ENCODE data around the gene GIPC3. TPM values are rescaled to one million over a fixed set of nuclear protein-coding genes. Genes with fewer than 3 reads are reported as not detected.

Gene GIPC3
- total RNA-seq, 2 donors from 2014 or later, result 0.78 to 0.99 TPM

- WGBS, 2 donors, result 48 to 51% methylated on average over 4 to 14 of the region's 15 CpGs
- H3K4me3 ChIP-seq, result peak overlapping the region; percentile 71 to 75
- H3K9me3 ChIP-seq, result no peaks in the 10 kb centered on the region
- intact Hi-C loops (cut with DNase I), result no loop called here
- no peaks in the 10 kb centered on the region for H3K27me3 ChIP-seq
- no peak for TF ChIP-seq CTCF (IDR thresholded peaks at IDR 0.05)
- no peak for TF ChIP-seq POLR2A (IDR thresholded peaks at IDR 0.05)
- no peak overlapping the region for H3K27ac ChIP-seq
- no peaks in the 10 kb centered on the region for H3K36me3 ChIP-seq (replicated peaks in 1 of 2; ENCODE audit: insufficient read depth in 1 of 2, low read depth in 2 of 2)
- peaks cover 45% of the 10 kb centered on the region for H3K4me1 ChIP-seq
- ATAC-seq (no peak), DNase-seq (no peak)
Observed at GRCh38 chr19:3555653-3556422, 29.4 kb upstream of the GIPC3 start.

- Histone ChIP-seq H3K36me3 (replicated peaks in 1 of 2; ENCODE audit: insufficient read depth in 1 of 2, low read depth in 2 of 2) (no peaks in the 10 kb centered on the region), H3K4me3 (peak overlapping the region; percentile 71 to 75), H3K27me3 (no peaks in the 10 kb centered on the region), H3K9me3 (no peaks in the 10 kb centered on the region), H3K27ac (peak overlapping the region in 3 of 4 donors; percentile 5 to 77 (median 74)), H3K4me1 (peaks cover 45% of the 10 kb centered on the region)
- 15 to 21% methylated on average over 9 of the region's 9 CpGs for WGBS, 2 donors
- TF ChIP-seq POLR2A (IDR thresholded peaks at IDR 0.05) (no peak), CTCF (IDR thresholded peaks at IDR 0.05) (no peak)
- intact Hi-C loops (cut with DNase I), result no loop called here
- ATAC-seq (no peak), DNase-seq (no peak)
Observed at GRCh38 chr19:3556423-3556977, 28.8 kb upstream of the GIPC3 start.

GRCh38 chr19:3556978-3557460, 28.3 kb upstream of the GIPC3 start:
- peak overlapping the region; percentile 71 to 75 for H3K4me3 ChIP-seq
- H3K27me3 ChIP-seq, result no peaks in the 10 kb centered on the region
- 1% methylated on average over 23 to 44 of the region's 60 CpGs for WGBS, 2 donors
- H3K4me1 ChIP-seq, result peaks cover 45% of the 10 kb centered on the region
- ATAC-seq, result peak; percentile 52
- intact Hi-C loops (cut with DNase I), result no loop called here
- no peak for TF ChIP-seq POLR2A (IDR thresholded peaks at IDR 0.05)
- TF ChIP-seq CTCF (IDR thresholded peaks at IDR 0.05), result peak in 3 of 7 experiments; percentile 16 to 21 (median 17)
- peak overlapping the region; percentile 5 to 77 (median 64) for H3K27ac ChIP-seq
- DNase-seq, result peak; percentile 52 to 61 (median 57)
- H3K9me3 ChIP-seq, result no peaks in the 10 kb centered on the region
- H3K36me3 ChIP-seq (replicated peaks in 1 of 2; ENCODE audit: insufficient read depth in 1 of 2, low read depth in 2 of 2), result no peaks in the 10 kb centered on the region

- intact Hi-C loops (cut with DNase I), result no loop called here
- DNase-seq, result peak; percentile 95 to 96 (median 96)
- no peaks in the 10 kb centered on the region for H3K27me3 ChIP-seq
- no peaks in the 10 kb centered on the region for H3K36me3 ChIP-seq (replicated peaks in 1 of 2; ENCODE audit: insufficient read depth in 1 of 2, low read depth in 2 of 2)
- peak; percentile 55 to 83 (median 56) for TF ChIP-seq POLR2A (IDR thresholded peaks at IDR 0.05)
- TF ChIP-seq CTCF (IDR thresholded peaks at IDR 0.05), result no peak
- ATAC-seq, result peak; percentile 97
- peak within 1 kb of the TSS; percentile 5 to 77 (median 64) for H3K27ac ChIP-seq
- H3K9me3 ChIP-seq, result no peaks in the 10 kb centered on the region
- 1 to 40% methylated on average over 1 to 74 of the region's 81 CpGs for WGBS, 2 donors
- H3K4me3 ChIP-seq, result peak within 1 kb of the TSS; percentile 71 to 75
- peaks cover 45% of the 10 kb centered on the region for H3K4me1 ChIP-seq
Observed at GRCh38 chr19:3557461-3558248, 27.6 kb upstream of the GIPC3 start, which contains the start of gene MFSD12. Gene MFSD12 (minus strand): TSS chr19:3557586. CDS start chr19:3557403, 183 bp downstream.

All from body of pancreas (tissue), 4 donors.